H9 (cell line): ENCODE measurements around the gene ORAI1. TPM values are rescaled to one million over a fixed set of nuclear protein-coding genes. Genes with fewer than 3 reads are reported as not detected.
A peak's percentile ranks its signal among the peaks of the same experiment; 100 is the strongest.
"Not testable (repeated sequence)": the region's sequence is repeated elsewhere in the genome, so short reads cannot be mapped to it uniquely, and the experiment has no call there.

Experiments
- DNase-seq: peaks from one replicate; pipeline ENCODE4 v3.0.0-alpha.2; 2017
- H2AFZ ChIP-seq: one replicate; pipeline ENCODE4 v1.6.1; 2013; ENCODE audit warnings: mild to moderate bottlenecking, low read length, control low read depth, moderate library complexity
- H2AK5ac ChIP-seq: 2 replicates; pipeline ENCODE4 v1.6.1; 2013; ENCODE audit warnings: low read length, control low read depth, mixed read lengths; ENCODE audit not compliant: insufficient read length
- H2BK120ac ChIP-seq: one replicate; pipeline ENCODE4 v1.6.1; 2013; ENCODE audit warnings: low read depth, mild to moderate bottlenecking, low read length, control low read depth, inconsistent platforms; ENCODE audit not compliant: poor library complexity, severe bottlenecking
- H2BK12ac ChIP-seq: 2 replicates; pipeline ENCODE4 v1.6.1; 2013; ENCODE audit warnings: low read length, control low read depth, mixed read lengths, low read depth; ENCODE audit not compliant: insufficient read length
- H2BK15ac ChIP-seq: 2 replicates; pipeline ENCODE4 v1.6.1; 2013; ENCODE audit warnings: low read depth, low read length, control low read depth
- H2BK20ac ChIP-seq: one replicate; pipeline ENCODE4 v1.6.1; 2013; ENCODE audit warnings: low read depth, mild to moderate bottlenecking, low read length, control low read depth, inconsistent platforms; ENCODE audit not compliant: poor library complexity, severe bottlenecking
- H2BK5ac ChIP-seq: 2 replicates; pipeline ENCODE4 v1.6.1; 2013; ENCODE audit warnings: low read length, control low read depth, mixed read lengths; ENCODE audit not compliant: insufficient read length
- H3K14ac ChIP-seq: 2 replicates; pipeline ENCODE4 v1.6.1; 2013; ENCODE audit warnings: low read length, control low read depth; ENCODE audit not compliant: insufficient read depth
- H3K18ac ChIP-seq: 2 replicates; pipeline ENCODE4 v1.6.1; 2013; ENCODE audit warnings: low read depth, mild to moderate bottlenecking, mixed read lengths, low read length, control low read depth; ENCODE audit not compliant: insufficient read length
- H3K23ac ChIP-seq: 2 replicates; pipeline ENCODE4 v1.6.1; 2013; ENCODE audit warnings: low read length, control low read depth, mixed read lengths, low read depth; ENCODE audit not compliant: insufficient read length
- H3K23me2 ChIP-seq: 2 replicates; pipeline ENCODE4 v1.6.1; 2013; ENCODE audit warnings: low read depth, mild to moderate bottlenecking, mixed read lengths, low read length, control low read depth; ENCODE audit not compliant: insufficient read length, poor library complexity, severe bottlenecking
- H3K27ac ChIP-seq: 2 replicates; pipeline ENCODE4 v1.5.1; 2013; ENCODE audit warnings: low read length, control low read depth, mixed read lengths, low read depth; ENCODE audit not compliant: insufficient read length
- H3K27me3 ChIP-seq: 2 replicates; pipeline ENCODE4 v1.6.1; 2013; ENCODE audit warnings: low read length, control low read depth, inconsistent platforms; ENCODE audit not compliant: insufficient read depth
- H3K4ac ChIP-seq: 2 replicates; pipeline ENCODE4 v1.6.1; 2013; ENCODE audit warnings: low read depth, mild to moderate bottlenecking, control low read depth, inconsistent platforms, low read length, moderate library complexity
- H3K4me1 ChIP-seq: 2 replicates; pipeline ENCODE4 v1.6.1; 2013; ENCODE audit warnings: low read length, control low read depth, inconsistent platforms; ENCODE audit not compliant: insufficient read depth
- H3K4me2 ChIP-seq: 2 replicates; pipeline ENCODE4 v1.6.1; 2013; ENCODE audit warnings: low read length, control low read depth, mixed read lengths; ENCODE audit not compliant: insufficient read length, insufficient read depth
- H3K56ac ChIP-seq: 2 replicates; pipeline ENCODE4 v1.6.1; 2013; ENCODE audit warnings: low read depth, mild to moderate bottlenecking, mixed read lengths, low read length, control low read depth; ENCODE audit not compliant: insufficient read length
- H3K79me1 ChIP-seq: 2 replicates; pipeline ENCODE4 v1.6.1; 2013; ENCODE audit warnings: low read depth, mild to moderate bottlenecking, moderate library complexity, low read length, control low read depth, inconsistent platforms; ENCODE audit not compliant: insufficient read depth, poor library complexity, severe bottlenecking
- H3K79me2 ChIP-seq: 2 replicates; pipeline ENCODE4 v1.6.1; 2013; ENCODE audit warnings: low read length, control low read depth, inconsistent platforms; ENCODE audit not compliant: insufficient read depth
- H3K9ac ChIP-seq: 2 replicates; pipeline ENCODE4 v1.6.1; 2013; ENCODE audit warnings: low read length, control low read depth, mixed read lengths; ENCODE audit not compliant: insufficient read length; ENCODE audit errors: extremely low read depth
- H3K9me3 ChIP-seq: one replicate; pipeline ENCODE4 v1.6.1; 2013; ENCODE audit warnings: low read depth, low read length, inconsistent platforms; ENCODE audit not compliant: control insufficient read depth
- H3T11ph ChIP-seq: one replicate; pipeline ENCODE4 v1.6.1; 2013; ENCODE audit warnings: mild to moderate bottlenecking, low read length, control low read depth, inconsistent platforms
- H4K20me1 ChIP-seq: one replicate; pipeline ENCODE4 v1.6.1; 2013; ENCODE audit not compliant: control insufficient read depth, insufficient read length, insufficient read depth
- H4K5ac ChIP-seq: 2 replicates; pipeline ENCODE4 v1.6.1; 2013; ENCODE audit warnings: low read depth, mild to moderate bottlenecking, mixed read lengths, low read length, control low read depth; ENCODE audit not compliant: insufficient read length
- H4K8ac ChIP-seq: replicated peaks from 2 replicates; pipeline ENCODE4 v1.6.1; 2013; ENCODE audit warnings: low read length, control low read depth, mixed read lengths, low read depth; ENCODE audit not compliant: insufficient read length
- H4K91ac ChIP-seq: 2 replicates; pipeline ENCODE4 v1.6.1; 2013; ENCODE audit warnings: low read depth, mild to moderate bottlenecking, moderate library complexity, mixed read lengths, low read length, control low read depth; ENCODE audit not compliant: insufficient read length
- H3K27ac Mint-ChIP-seq, 3 experiments: 2 replicates in 2 of 3; 3 replicates in 1 of 3; pipeline ENCODE4 v1.8.0; 2020 to 2021; ENCODE audit warnings: mixed read lengths in 3 of 3, mild to moderate bottlenecking in 1 of 3, moderate library complexity in 1 of 3
- H3K27me3 Mint-ChIP-seq: 2 replicates; pipeline ENCODE4 v1.8.0; 2021; ENCODE audit warnings: low read depth, mild to moderate bottlenecking, moderate library complexity, mixed read lengths
- H3K36me3 Mint-ChIP-seq, 3 experiments: 2 replicates in 2 of 3; 3 replicates in 1 of 3; pipeline ENCODE4 v1.8.0; 2020 to 2021; ENCODE audit warnings: low read depth in 3 of 3, mixed read lengths in 3 of 3; ENCODE audit not compliant: insufficient read depth in 1 of 3
- H3K4me1 Mint-ChIP-seq, 2 experiments: 2 replicates each; pipeline ENCODE4 v1.8.0; 2020; ENCODE audit warnings: mixed read lengths in 2 of 2
- H3K4me3 Mint-ChIP-seq, 2 experiments: 2 replicates in 1 of 2; 3 replicates in 1 of 2; pipeline ENCODE4 v1.8.0; 2020 to 2021; ENCODE audit warnings: mild to moderate bottlenecking in 2 of 2, mixed read lengths in 2 of 2, moderate library complexity in 1 of 2
- H3K9me3 Mint-ChIP-seq, 2 experiments: 2 replicates in 1 of 2; 3 replicates in 1 of 2; pipeline ENCODE4 v1.8.0; 2020; ENCODE audit warnings: mild to moderate bottlenecking in 2 of 2, mixed read lengths in 2 of 2, moderate library complexity in 1 of 2
- WGBS: extraction: QIAGEN DNeasy Blood & Tissue Kit; methylation state at CpG from one replicate; pipeline ENCODE4 v1.1.7; 2013; ENCODE audit warnings: missing lambda C conversion rate, low lambda C conversion rate, mixed read lengths; ENCODE audit not compliant: insufficient read length; ENCODE audit errors: extremely low coverage; 5-methylcytosine and 5-hydroxymethylcytosine counted together
- total RNA-seq: library from RNA; stranded (reverse); gene quantifications from 2 replicates; pipeline ENCODE4 v1.2.1, GENCODE V29; 2021
- TF ChIP-seq, protein P1 (sequence below): fragments of 200-600 bp; sonication (generic); conservative IDR thresholded peaks from 3 replicates; pipeline ENCODE4 v1.8.0; 2021; ENCODE audit warnings: antibody characterized with exemption, mild to moderate bottlenecking

ORAI1 gene
- total RNA-seq, 1 experiment from 2014 or later: 24.7 TPM

GRCh38 chr12:121663610-121663929, 37.2 kb downstream of the ORAI1 start:
- Histone ChIP-seq H3K4ac (no peak overlapping the region), H3K23ac (no peak overlapping the region), H3K4me1 (no peaks in the 10 kb centered on the region), H2AFZ (no peak overlapping the region), H4K8ac (no peak overlapping the region), H3K27me3 (no peaks in the 10 kb centered on the region), H2BK20ac (no peak overlapping the region), H3K9me3 (no peaks in the 10 kb centered on the region), H3K9ac (no peak overlapping the region), H2BK12ac (no peak overlapping the region), H3K56ac (no peak overlapping the region), H2AK5ac (no peak overlapping the region), H4K5ac (no peak overlapping the region), H2BK120ac (no peak overlapping the region), H3K14ac (no peak overlapping the region), H3K4me2 (no peak overlapping the region), H3K79me1 (no peaks in the 10 kb centered on the region), H3K18ac (no peak overlapping the region), H3K23me2 (peaks cover 4% of the 10 kb centered on the region), H2BK5ac (no peak overlapping the region), H3T11ph (no peak overlapping the region), H2BK15ac (no peak overlapping the region), H3K79me2 (no peaks in the 10 kb centered on the region), H4K91ac (no peak overlapping the region), H3K27ac (no peak overlapping the region), H4K20me1 (no peaks in the 10 kb centered on the region)
- Mint-ChIP-seq H3K4me1 (peaks cover 25 to 31% of the 10 kb centered on the region in 2 experiments), H3K27ac (peak overlapping the region; percentile 54 to 94 (median 78); a peak in 6 of 7 replicates), H3K27me3 (no peaks in the 10 kb centered on the region), H3K4me3 (peak overlapping the region in 1 of 2 experiments; percentile 75; a peak in 4 of 5 replicates), H3K9me3 (no peaks in the 10 kb centered on the region; a peak in 1 of 5 replicates), H3K36me3 (peaks cover 2 to 16% (median 10%) of the 10 kb centered on the region in 3 experiments; a peak in 5 of 7 replicates)
- TF ChIP-seq, protein P1, sequence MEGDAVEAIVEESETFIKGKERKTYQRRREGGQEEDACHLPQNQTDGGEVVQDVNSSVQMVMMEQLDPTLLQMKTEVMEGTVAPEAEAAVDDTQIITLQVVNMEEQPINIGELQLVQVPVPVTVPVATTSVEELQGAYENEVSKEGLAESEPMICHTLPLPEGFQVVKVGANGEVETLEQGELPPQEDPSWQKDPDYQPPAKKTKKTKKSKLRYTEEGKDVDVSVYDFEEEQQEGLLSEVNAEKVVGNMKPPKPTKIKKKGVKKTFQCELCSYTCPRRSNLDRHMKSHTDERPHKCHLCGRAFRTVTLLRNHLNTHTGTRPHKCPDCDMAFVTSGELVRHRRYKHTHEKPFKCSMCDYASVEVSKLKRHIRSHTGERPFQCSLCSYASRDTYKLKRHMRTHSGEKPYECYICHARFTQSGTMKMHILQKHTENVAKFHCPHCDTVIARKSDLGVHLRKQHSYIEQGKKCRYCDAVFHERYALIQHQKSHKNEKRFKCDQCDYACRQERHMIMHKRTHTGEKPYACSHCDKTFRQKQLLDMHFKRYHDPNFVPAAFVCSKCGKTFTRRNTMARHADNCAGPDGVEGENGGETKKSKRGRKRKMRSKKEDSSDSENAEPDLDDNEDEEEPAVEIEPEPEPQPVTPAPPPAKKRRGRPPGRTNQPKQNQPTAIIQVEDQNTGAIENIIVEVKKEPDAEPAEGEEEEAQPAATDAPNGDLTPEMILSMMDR: no peak
- no peak for DNase-seq
- no CpG with 5 or more reads among the region's 3 CpGs for WGBS

DNA sequence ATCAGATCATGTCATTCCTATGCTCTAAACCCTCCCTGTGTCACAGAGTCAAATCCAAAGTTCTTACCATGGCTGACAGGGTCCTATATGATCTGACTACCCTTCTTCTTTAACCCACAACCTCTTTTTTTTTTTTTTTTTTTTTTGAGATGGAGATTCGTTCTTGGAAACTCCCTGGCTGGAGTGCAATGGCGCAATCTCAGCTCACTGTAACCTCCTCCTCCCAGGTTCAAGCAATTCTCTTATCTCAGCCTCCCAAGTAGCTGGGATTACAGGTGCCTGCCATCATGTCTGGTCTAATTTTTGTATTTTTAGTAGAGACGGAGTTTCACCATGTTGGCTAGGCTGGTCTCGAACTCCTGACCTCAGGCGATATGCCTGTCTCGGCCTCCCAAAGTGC, 40.5 kb downstream of the ORAI1 start:
- H2BK15ac ChIP-seq, H3K9me3 ChIP-seq, H4K5ac ChIP-seq, DNase-seq, H2BK12ac ChIP-seq, H3K4ac ChIP-seq, H3K9ac ChIP-seq, H3K4me2 ChIP-seq, H3T11ph ChIP-seq, H2BK20ac ChIP-seq, H3K27me3 Mint-ChIP-seq, H3K9me3 Mint-ChIP-seq, H3K23ac ChIP-seq, H2BK120ac ChIP-seq, H4K20me1 ChIP-seq, H3K4me3 Mint-ChIP-seq, H3K18ac ChIP-seq, H3K27me3 ChIP-seq, H3K14ac ChIP-seq, H3K79me2 ChIP-seq, H3K27ac ChIP-seq, H2AK5ac ChIP-seq, H3K79me1 ChIP-seq, H2BK5ac ChIP-seq, H4K8ac ChIP-seq, H2AFZ ChIP-seq, H3K56ac ChIP-seq, H3K4me1 ChIP-seq, H3K23me2 ChIP-seq, H4K91ac ChIP-seq: not testable (repeated sequence)
- WGBS: no CpG with 5 or more reads among the region's 6 CpGs
- H3K4me1 Mint-ChIP-seq: peaks cover 23 to 33% of the 10 kb centered on the region in 2 experiments
- H3K36me3 Mint-ChIP-seq: peaks cover 2 to 20% (median 10%) of the 10 kb centered on the region in 3 experiments; a peak in 5 of 7 replicates
- peak overlapping the region in 1 of 3 experiments; percentile 83; a peak in 1 of 7 replicates for H3K27ac Mint-ChIP-seq
